SHP77 treated with DMSO at 0.1 percent for 48 hours (cell line): ENCODE results near the gene NUP210.

Experiments
- DNase-seq: peaks from one replicate; lab custom pipeline; 2025; lab: John Stamatoyannopoulos, UW

NUP210 gene

GRCh38 chr3:13373975-13374586 is 46.0 kb downstream of the NUP210 start:
- DNase-seq = no peak

DNA sequence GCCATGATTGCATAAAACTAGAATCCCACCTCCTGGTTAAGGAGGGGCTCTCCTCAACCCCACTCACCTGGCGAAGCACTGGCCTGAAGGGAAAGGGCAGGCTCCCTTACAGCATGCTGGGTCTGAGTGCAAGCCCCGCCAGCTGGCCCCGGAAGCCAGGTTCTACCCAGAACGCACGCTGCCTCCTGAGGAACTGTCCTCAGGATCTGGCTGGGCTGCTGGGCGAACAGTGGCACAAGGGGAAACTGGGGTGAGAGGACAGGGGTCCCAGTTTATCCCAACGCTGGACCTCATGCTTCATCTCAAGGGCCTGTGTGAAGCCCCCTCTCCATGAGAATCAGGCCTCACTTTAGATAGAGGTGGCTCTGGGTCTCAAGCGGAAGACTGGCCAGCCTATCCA is 47.5 kb downstream of the NUP210 start:
- no peak for DNase-seq

DNA sequence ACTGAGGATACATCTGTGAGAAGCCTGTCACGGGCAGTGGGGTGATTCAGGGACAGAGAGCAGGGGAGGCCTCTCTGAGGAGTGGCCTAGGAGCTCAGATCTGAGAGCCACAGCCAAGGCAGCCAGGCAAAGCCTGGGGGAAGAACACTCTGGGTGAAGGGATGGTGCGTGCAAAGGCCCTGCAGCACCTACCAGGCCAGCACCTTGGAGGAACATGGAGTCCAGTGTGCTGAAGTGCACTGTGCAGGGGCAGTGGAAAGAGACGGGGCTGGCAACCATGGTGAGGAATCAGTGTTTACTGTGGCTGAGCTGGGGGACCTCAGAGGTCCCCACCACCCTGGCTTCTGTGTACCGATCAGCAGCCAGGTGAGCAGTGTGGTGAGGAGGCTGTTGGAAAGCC is 48.0 kb downstream of the NUP210 start:
- DNase-seq = no peak

- DNase-seq = no peak
Measured at GRCh38 chr3:13371100-13372075, 48.7 kb downstream of the NUP210 start.

DNA sequence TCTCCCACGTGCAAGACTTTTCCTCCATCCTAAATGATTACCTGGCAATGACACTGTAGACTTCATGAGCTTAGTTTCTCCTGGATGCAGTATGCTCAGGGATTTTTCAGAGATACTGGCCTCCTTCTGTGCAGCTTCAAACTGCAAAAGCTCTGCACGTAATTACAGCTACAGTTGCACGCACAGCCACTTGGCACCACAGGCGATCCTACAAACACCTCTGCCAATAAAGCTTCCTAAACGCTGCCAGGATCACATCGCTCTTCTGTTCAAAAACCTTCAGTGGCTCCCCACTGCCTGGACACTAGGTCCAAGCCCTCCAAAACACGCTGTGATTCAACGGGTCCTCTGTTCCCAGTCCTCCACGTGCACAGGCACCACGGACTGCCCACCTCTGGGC is 49.5 kb downstream of the NUP210 start:
- DNase-seq = no peak

DNA sequence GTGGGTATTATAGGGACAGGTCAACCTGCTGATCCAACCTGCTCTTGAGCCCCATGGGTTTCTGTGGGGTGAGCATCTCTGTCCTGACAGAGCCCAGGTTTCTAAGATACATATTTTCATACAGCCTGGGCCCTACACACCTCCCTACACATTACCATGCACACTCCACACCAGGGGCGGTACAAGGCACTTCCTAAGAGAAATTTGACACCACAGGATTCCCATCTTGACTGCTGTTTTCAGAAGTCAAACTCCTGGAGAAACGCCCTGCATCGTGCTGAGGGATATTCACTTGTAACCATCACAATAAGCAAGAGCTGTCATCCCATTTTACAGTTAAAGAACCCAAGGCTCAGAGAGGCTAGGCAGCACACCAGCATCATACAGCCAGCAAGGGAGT is 50.1 kb downstream of the NUP210 start:
- no peak for DNase-seq

DNA sequence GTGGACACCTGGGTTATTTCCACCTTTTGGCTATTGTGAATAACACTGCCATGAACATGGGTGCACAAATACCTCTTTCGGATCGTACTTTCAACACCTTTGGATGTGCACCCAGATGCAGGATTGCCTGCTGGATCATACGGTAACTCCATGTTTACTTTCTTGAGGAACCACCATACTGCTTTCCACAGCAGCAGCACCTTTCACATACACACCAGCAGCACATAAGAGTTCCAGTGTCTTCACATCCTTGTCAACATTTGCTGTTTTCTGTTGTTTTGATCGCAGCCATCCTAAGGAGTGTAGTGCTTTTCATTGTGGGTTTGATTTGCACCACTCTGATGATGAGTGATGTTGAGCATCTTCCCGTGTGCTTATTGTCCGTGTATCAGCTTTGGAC is 51.3 kb downstream of the NUP210 start:
- no peak for DNase-seq

- DNase-seq = no peak
Measured at GRCh38 chr3:13367728-13368127, 52.4 kb downstream of the NUP210 start.

DNA sequence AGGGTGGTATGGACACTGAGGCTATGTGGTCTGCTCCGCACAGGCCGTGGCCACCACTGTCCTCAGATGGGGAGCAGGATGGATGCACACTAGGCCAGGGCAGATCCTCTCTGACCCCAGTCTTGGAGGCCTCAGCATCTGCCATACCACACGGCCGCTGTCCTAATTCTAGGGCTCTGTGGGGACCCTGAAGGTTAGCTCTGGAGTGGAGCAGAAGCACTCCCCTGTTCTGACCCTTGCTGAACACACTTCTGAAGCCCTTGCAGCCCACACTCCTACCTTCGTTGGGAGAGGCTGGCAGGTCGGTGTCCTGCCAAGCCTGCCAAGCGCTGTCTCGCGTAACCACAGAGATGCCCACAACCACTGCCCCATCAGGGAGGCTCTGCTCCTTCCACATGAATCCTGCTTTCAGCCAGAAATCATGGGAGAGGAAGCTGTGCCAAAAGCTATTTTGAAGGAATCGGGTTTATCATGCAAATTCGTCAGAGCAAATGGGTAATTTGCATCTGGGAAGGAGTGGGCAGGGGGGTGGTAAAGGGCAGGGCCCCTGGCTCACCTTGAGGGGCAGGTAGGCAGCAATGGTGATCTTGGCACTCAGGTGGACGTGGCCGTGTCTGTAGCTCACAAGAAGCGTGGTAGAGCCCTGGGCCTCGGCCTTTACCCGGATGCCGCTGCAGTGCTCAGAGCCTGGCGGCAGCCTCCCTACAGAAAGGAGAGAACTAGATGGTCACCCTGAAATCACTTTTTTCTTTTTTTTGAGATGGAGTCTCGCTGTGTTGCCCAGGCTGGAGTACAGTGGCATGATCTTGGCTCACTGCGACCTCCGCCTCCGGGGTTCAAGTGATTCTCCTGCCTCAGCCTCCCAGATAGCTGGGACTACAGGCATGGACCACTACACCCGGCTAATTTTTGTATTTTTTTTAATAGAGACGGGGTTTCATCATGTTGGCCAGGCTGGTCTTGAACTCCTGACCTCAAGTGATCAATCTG is 54.4 kb downstream of the NUP210 start:
- no peak for DNase-seq

- DNase-seq = no peak
Measured at GRCh38 chr3:13364602-13365271, 55.4 kb downstream of the NUP210 start.

GRCh38 chr3:13362551-13362950 is 57.6 kb downstream of the NUP210 start:
- no peak for DNase-seq

- DNase-seq = no peak
Measured at GRCh38 chr3:13359916-13360315, 60.2 kb downstream of the NUP210 start.

DNA sequence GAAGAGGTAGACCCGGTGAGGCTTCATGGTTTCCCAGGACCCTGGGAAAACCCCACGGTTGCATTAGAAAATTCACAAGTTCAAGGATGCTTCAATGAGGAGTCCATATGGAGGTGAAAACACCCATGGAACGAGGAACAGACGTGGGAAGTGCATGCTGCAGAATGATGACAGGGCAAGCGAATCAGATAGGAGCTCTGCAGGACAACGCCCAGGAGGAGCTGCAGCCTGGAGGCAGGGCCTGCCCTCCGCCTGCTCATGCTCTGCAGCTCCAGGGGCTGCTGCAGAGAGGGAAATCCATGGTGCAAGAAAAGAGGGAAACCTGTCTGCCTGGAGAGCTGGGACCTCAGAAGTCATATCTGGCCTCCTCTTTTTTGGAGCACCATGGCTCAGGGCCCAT is 61.5 kb downstream of the NUP210 start:
- DNase-seq = no peak

GRCh38 chr3:13358051-13358450 is 62.1 kb downstream of the NUP210 start:
- DNase-seq = no peak

- DNase-seq = no peak
Measured at GRCh38 chr3:13357074-13357473, 63.0 kb downstream of the NUP210 start.

DNA sequence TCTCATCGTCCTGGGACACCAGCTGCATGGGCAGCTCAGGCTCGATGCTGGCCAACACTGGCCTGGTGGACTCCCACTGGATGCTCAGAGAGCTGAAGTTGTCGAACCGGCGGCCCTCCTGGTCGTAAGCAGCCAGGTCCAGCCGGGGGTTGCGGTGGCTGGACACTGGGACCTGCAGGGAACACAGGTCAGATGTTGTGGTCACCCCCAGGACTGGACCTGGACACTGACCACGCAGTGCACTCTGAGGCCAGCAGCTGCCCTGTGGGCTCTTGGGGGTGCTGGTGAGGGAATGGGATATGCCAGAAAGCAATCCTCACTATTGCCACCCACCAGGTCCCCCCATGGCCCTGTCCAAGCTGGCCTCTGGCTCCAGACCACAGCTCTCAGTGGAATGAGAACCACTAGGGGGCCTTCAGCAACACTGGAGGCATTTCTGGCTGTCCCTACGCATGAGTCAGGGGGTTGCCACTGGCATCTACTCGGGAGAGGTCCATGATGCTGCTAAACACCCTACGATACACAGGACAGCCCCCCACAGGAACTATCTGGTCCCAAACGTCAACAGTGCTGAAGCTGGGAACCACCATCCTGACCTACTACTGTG is 66.1 kb downstream of the NUP210 start:
- no peak for DNase-seq

DNA sequence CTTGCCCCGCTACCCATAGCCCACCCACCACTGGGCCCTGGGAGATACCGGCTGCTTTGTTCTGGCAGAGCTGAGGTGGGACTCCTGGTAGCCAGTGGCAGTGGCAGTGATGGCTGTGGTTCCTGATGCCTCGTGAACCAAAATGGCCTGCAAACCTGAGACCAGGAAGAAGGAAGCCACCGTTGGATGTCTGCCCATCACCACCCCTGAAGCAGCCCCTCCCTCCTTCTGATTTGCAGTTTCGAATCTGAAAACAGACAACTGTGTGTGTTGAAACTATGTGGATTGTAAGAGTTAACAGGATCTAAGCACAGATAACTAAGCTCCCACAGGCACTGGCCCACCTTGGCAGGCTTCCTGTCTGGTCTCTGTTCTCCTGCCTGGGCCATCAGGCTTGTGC is 66.6 kb downstream of the NUP210 start:
- no peak for DNase-seq

DNA sequence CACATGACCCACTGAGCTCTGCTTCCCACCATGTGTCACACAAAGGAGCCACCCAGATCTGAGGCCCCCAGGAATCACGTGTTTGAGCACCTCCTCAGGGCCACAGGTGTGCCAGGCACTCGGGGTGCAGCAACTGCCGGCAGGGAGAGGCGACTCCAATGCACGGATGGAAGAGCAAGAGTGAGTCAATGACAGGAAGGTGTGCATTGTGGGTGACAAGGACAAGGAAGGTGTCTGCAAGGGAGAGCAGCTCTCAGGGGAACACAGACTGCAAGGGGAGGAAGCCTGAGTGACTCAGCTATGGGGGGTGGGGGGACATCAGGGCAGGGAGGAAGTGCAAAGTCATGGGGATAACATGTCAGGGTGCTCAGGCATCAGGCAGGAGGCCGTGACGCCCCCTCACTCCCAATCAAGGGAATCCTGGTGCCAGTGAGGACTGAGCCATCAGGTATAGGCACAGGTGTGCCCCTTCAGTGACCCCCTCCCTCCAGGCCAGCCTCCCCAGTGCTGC is 67.4 kb downstream of the NUP210 start:
- DNase-seq = no peak

DNA sequence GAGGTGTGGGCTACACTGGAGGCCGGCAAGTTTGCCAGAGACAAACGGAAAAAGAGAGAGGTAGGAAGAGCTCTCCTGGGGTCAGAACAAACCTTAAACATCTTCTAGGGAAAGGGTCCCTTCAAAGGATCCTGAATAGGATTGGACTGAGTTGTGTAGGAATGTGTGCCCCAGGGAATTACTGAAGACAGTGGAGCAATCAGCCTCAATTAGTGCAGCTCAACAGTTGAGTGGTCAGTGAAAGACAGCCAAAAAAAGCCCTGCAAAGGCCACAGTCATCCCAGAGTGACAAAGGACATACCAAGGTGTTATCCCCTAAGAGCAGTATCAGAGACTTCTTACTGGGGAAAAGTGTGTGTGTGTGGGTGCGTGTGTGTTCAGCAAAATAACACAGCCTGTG is 70.3 kb downstream of the NUP210 start:
- no peak for DNase-seq

- DNase-seq = no peak
Measured at GRCh38 chr3:13348661-13349396, 71.3 kb downstream of the NUP210 start.
